ENCODE measurements around the gene STRIP1.

DNA sequence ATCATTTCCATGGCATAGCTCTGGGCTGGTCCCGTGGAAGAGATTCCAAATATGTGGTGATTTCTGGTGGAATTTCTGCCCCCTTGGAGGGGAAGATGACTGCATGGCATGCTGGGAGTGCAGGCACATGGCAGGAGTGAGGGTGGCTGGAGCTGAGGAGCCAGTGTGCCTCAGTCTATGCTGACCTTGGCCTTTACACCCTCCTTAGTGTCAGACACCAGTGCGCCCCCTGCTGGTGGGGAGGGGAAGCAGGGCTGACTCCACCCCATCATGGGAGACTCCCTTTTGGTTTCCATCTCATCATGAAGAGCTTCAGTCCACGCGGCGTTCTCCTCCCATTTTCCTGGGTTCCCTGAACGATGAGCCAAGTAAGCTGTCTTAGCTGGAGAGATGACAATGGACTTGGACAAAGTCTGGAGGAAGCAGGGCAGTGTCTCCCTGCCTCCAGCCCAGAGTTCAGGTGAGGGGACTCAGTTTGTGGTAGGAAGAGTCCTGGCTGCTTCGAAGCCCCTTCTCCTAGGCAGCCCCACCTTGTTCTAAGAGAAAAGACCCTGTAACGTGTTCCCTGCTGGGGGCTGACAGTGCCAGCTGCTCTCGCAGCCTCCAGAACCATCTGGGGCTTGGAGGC, 25.7 kb downstream of the STRIP1 start:
- TF ChIP-seq, protein P1, sequence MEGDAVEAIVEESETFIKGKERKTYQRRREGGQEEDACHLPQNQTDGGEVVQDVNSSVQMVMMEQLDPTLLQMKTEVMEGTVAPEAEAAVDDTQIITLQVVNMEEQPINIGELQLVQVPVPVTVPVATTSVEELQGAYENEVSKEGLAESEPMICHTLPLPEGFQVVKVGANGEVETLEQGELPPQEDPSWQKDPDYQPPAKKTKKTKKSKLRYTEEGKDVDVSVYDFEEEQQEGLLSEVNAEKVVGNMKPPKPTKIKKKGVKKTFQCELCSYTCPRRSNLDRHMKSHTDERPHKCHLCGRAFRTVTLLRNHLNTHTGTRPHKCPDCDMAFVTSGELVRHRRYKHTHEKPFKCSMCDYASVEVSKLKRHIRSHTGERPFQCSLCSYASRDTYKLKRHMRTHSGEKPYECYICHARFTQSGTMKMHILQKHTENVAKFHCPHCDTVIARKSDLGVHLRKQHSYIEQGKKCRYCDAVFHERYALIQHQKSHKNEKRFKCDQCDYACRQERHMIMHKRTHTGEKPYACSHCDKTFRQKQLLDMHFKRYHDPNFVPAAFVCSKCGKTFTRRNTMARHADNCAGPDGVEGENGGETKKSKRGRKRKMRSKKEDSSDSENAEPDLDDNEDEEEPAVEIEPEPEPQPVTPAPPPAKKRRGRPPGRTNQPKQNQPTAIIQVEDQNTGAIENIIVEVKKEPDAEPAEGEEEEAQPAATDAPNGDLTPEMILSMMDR (IDR thresholded peaks at IDR 0.05; ENCODE audit: extremely low read depth in 1 of 2, insufficient read depth in 1 of 2, low read depth in 1 of 2, low read length in 2 of 2), result peak; percentile 72 to 92
- TF ChIP-seq POLR2AphosphoS5 (IDR thresholded peaks at IDR 0.05; ENCODE audit: insufficient read depth, low read depth, low read length) (no peak), FOS (IDR thresholded peaks at IDR 0.05; ENCODE audit: borderline replicate concordance, insufficient read depth, low read length) (no peak)
- TF ChIP-seq, protein P2, sequence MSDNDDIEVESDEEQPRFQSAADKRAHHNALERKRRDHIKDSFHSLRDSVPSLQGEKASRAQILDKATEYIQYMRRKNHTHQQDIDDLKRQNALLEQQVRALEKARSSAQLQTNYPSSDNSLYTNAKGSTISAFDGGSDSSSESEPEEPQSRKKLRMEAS (IDR thresholded peaks at IDR 0.05; ENCODE audit: insufficient read depth, insufficient read length), result no peak

Data from endothelial cell of umbilical vein (primary cell).